ES-I3 (cell line): ENCODE measurements around the gene MACROD2.

ENCODE experiments used
- H3K36me3 ChIP-seq: 2 replicates; pipeline ENCODE4 v1.6.1; 2013; ENCODE audit warnings: mild to moderate bottlenecking, low read length, control low read depth, moderate library complexity; ENCODE audit not compliant: insufficient read depth
- H3K4me1 ChIP-seq: 2 replicates; pipeline ENCODE4 v1.6.1; 2013; ENCODE audit warnings: mild to moderate bottlenecking, control low read depth, low read length; ENCODE audit not compliant: insufficient read depth
- H3K9ac ChIP-seq: 2 replicates; pipeline ENCODE4 v1.6.1; 2013; ENCODE audit warnings: low read depth, mild to moderate bottlenecking, low read length, moderate library complexity
- H3K9me3 ChIP-seq: 2 replicates; pipeline ENCODE4 v1.6.1; 2013; ENCODE audit warnings: mild to moderate bottlenecking, low read length, moderate library complexity; ENCODE audit not compliant: control insufficient read depth, insufficient read depth

The MACROD2 gene

DNA sequence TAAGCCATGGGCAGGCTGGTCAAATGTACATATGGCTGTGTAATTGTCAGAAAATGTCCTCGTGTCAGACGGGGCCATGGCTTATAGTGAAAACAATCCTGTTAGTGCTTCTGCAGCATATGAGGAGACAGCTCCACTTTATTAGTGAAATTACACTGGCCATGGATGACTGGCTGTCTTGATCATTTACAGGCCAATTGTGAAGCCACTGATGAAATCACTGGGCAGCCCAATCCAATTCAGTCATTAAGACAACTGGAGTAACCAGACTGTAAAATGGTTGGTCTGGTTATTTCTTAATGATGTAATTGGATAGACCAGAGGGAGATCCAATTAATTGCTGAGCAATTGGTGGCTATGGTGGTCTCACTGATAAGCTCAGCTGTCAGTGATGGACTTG lies 1828.4 kb downstream of the MACROD2 start:
- no peak overlapping the region for H3K9ac ChIP-seq
- H3K36me3 ChIP-seq = no peaks in the 10 kb centered on the region
- peaks cover 5% of the 10 kb centered on the region for H3K4me1 ChIP-seq
- no peaks in the 10 kb centered on the region for H3K9me3 ChIP-seq

DNA sequence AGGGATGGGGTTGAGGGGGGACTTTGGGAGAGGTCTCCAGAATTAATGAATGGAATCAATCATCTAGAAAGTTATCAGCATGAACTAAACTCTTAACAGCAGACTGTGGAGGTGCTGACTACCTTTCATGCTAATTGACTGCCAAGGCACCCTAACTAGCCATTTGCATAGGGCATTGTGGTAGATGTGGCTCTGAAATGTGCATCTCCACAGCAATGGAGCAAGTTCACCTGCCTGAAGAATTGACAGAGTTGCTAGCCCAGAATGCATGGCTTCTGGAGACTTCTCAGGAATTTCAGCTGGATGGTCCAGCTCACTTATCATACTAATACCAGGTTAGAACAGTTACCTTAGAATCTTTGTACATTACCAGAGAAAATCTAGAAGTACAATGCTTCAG lies 1832.3 kb downstream of the MACROD2 start:
- peaks cover 3% of the 10 kb centered on the region; the same call in 1 of the 2 replicates for H3K4me1 ChIP-seq
- no peaks in the 10 kb centered on the region for H3K9me3 ChIP-seq
- no peak overlapping the region for H3K9ac ChIP-seq
- H3K36me3 ChIP-seq = no peaks in the 10 kb centered on the region

GRCh38 chr20:15831201-15831600 lies 1835.9 kb downstream of the MACROD2 start:
- no peaks in the 10 kb centered on the region for H3K36me3 ChIP-seq
- H3K4me1 ChIP-seq = peaks cover 3% of the 10 kb centered on the region; the same call in 1 of the 2 replicates
- H3K9ac ChIP-seq = no peak overlapping the region
- no peaks in the 10 kb centered on the region for H3K9me3 ChIP-seq

- H3K4me1 ChIP-seq = peaks cover 3% of the 10 kb centered on the region; the same call in 1 of the 2 replicates
These were observed 1837.2 kb downstream of the MACROD2 start for GRCh38 chr20:15832512-15832911.

DNA sequence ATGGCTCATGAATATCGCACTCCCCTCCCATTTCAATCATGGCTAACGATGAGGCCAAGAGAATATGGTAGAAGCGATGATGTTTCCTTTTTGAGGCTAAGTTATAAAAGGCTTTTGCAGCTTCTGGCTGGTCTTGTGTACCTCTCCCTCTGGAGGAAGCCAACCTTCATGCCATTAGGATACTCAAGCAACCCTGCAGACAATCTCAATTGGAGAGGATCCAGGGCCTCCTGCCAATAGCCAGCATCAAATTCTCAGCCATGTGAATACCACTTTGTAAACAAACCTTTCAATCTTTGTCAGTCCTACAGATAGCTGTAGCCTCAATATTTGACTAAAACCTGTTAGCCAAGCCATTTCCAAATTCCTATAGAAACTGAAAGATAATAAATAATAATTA lies 1839.5 kb downstream of the MACROD2 start:
- Histone ChIP-seq H3K9ac (no peak overlapping the region), H3K4me1 (no peaks in the 10 kb centered on the region), H3K36me3 (no peaks in the 10 kb centered on the region), H3K9me3 (no peaks in the 10 kb centered on the region)

More at GRCh38 chr20:15832512-15832911, 1837.2 kb downstream of the MACROD2 start:
- H3K36me3 ChIP-seq = no peaks in the 10 kb centered on the region
- no peak overlapping the region for H3K9ac ChIP-seq
- H3K9me3 ChIP-seq = no peaks in the 10 kb centered on the region

GRCh38 chr20:15835811-15836210 lies 1840.5 kb downstream of the MACROD2 start:
- no peaks in the 10 kb centered on the region for H3K9me3 ChIP-seq
- no peak overlapping the region for H3K9ac ChIP-seq
- no peaks in the 10 kb centered on the region for H3K4me1 ChIP-seq
- no peaks in the 10 kb centered on the region for H3K36me3 ChIP-seq

DNA sequence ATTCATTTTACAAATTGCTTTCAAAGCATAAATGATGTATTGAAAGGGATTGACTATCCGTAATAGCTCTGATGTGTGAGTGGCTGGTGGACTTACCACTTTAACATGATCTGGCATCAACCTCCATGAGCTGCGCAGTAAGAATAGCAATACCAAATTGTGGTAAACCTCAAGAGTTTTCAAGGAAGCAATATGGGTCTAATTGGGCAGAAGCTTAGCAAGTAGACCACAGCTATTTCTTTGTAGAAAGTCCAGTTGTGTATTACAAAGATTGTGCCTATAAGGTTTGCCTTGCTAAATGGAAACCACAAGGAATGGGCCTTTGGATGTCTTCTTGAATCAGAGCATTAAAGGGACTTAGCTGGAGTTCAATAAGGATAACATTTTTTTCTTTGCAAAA lies 1841.3 kb downstream of the MACROD2 start:
- H3K9me3 ChIP-seq = no peaks in the 10 kb centered on the region
- H3K4me1 ChIP-seq = no peaks in the 10 kb centered on the region
- H3K36me3 ChIP-seq = no peaks in the 10 kb centered on the region

DNA sequence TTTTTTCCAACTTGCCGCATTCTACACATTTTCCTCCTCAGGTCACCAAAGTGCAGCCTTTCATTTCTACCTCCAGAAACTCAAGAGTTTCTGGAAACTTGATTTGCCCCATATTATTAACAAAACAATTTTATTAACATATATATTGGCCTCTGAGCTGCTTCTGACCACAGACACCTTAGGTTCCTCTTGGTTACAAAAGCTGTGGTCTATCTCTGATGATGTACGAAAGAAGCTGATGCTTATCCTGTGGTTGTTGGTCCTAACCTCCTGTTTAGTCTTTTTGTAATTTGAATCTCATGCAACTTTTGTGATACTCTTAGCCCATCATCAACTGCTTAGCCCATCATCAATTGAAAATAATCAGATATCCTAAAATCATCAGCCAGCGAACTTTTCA lies 1842.2 kb downstream of the MACROD2 start:
- Histone ChIP-seq H3K9ac (no peak overlapping the region), H3K36me3 (no peaks in the 10 kb centered on the region), H3K9me3 (no peaks in the 10 kb centered on the region), H3K4me1 (no peaks in the 10 kb centered on the region)

More for the DNA sequence above, 1841.3 kb downstream of the MACROD2 start:
- no peak overlapping the region for H3K9ac ChIP-seq

DNA sequence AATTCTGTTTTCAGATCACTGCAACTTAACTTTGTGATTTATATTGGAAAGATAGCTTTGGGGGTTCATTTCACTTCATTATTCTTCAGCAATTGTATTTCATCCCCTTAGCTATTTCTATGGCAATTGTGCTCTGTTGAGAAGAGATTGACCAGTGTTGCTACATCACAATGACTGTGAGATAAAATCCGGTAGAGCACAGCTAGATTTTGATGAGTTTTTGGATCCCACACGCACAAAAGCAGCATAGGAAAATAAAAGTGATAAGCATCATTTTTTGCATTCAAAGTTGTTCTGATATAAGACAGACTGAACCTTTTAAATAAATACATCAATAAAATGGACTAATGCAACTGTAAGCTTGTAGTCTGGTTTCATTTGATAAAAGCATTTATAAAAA lies 1843.2 kb downstream of the MACROD2 start:
- Histone ChIP-seq H3K9ac (no peak overlapping the region), H3K9me3 (no peaks in the 10 kb centered on the region), H3K4me1 (no peaks in the 10 kb centered on the region), H3K36me3 (no peaks in the 10 kb centered on the region)

DNA sequence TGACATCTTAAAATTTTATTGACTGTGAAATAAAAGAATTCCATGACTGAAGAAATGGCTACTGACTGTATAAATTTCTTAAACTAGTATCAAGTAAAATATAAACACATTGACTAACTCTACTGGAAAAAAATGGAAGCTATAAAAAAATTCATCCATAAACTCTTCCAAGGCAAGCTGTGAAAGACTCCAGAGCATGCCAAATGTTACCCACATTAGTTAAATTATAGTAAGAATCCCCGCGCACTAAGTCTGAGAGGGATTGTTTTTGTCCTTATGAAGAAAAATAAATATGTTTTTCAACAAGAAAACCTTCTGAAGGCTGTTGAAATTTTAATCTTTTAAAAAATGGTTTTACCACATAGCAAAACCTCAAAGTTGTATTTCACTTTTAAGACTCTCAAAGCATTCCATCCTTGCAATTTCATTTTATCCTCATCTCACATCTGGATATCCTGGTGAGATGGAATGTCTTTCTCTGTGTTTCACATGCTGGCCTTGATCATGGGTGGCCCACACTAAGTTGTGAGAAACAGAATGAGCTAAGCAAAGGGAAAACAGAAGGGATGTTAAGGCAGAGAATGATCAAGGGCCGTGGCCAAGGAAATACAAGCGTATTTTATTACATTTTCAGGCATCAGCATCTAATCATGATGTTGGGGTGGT lies 1845.5 kb downstream of the MACROD2 start:
- H3K9me3 ChIP-seq = no peaks in the 10 kb centered on the region
- H3K4me1 ChIP-seq = no peaks in the 10 kb centered on the region
- no peaks in the 10 kb centered on the region for H3K36me3 ChIP-seq
- no peak overlapping the region for H3K9ac ChIP-seq

DNA sequence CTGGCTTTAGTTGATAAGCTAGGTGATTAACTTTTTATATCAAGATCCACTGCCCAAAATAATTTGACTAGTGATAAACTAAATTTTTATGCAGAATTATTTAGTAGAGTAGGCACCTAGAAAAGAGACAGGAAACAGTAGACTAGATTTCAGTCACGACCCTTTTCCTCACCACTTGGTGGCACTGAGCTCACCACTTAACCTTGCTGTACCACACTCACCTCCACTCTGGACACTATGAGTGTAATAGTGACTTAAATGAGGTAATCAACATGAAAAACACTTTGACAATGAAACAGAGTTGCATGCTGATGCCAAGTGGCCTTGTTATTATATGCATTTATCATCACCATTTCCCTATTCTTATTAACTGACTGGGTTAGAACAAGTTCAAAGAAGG lies 1847.6 kb downstream of the MACROD2 start:
- Histone ChIP-seq H3K36me3 (no peaks in the 10 kb centered on the region), H3K9ac (no peak overlapping the region), H3K4me1 (no peaks in the 10 kb centered on the region), H3K9me3 (no peaks in the 10 kb centered on the region)

DNA sequence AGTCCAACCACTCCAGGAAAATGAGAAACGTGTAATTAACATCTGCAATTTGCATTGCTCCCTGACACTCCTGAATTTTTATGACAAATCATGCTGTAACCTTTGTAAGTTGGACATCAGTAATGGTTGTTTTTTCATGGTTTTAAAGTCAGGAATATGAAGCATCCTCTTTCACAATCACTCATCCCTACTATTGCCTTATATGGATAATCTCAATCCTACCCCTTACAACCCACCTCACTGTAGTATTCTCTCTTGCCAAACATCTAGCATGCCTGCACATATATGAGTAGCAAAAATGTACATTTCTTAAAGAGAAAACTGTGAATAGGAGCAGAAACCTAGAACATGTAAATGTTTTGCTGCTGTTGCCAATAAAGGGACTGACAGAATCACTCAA lies 1848.5 kb downstream of the MACROD2 start:
- H3K9me3 ChIP-seq = no peaks in the 10 kb centered on the region

GRCh38 chr20:15847196-15847784 lies 1852.0 kb downstream of the MACROD2 start:
- H3K9ac ChIP-seq = no peak overlapping the region
- peaks cover 5% of the 10 kb centered on the region for H3K4me1 ChIP-seq
- no peaks in the 10 kb centered on the region for H3K9me3 ChIP-seq
- no peaks in the 10 kb centered on the region for H3K36me3 ChIP-seq

More for the DNA sequence above, 1848.5 kb downstream of the MACROD2 start:
- Histone ChIP-seq H3K9ac (no peak overlapping the region), H3K4me1 (no peaks in the 10 kb centered on the region), H3K36me3 (no peaks in the 10 kb centered on the region)

- no peaks in the 10 kb centered on the region for H3K36me3 ChIP-seq
- H3K9me3 ChIP-seq = no peaks in the 10 kb centered on the region
- H3K4me1 ChIP-seq = peaks cover 5% of the 10 kb centered on the region
- no peak overlapping the region for H3K9ac ChIP-seq
These were observed 1852.8 kb downstream of the MACROD2 start for GRCh38 chr20:15848126-15848525.

DNA sequence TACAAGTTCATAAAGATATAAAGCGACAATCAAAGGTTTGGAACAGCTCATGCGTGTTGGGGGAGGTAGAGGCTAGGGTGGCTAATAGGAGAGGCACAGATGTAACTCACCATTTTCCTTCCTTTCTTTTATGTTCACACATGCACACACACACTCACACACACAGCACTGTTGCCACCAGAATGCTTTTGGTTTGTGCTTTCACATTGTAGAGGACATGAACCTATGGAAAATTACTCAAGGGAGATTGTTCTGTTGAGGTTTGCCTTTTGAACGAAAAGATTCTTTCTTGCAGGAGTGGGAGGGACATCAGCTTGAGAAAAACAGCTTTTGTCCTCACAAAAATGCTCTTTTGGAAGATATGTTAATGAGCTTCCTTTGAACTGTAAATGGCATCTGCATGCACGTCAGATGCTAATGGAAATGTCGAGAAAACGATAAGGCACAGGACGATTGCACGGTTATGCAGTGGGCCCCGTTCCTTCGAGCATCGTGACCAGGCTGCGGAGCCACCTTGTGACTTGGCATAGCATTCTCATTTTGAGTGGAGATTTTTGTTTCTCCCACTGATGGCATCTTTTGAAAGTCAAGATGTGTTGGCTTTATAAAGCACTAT lies 1853.8 kb downstream of the MACROD2 start:
- Histone ChIP-seq H3K9me3 (no peaks in the 10 kb centered on the region), H3K4me1 (peaks cover 5% of the 10 kb centered on the region), H3K9ac (no peak overlapping the region), H3K36me3 (no peaks in the 10 kb centered on the region)
